Measurements from ENCODE around the gene SH3TC1.

Gene SH3TC1

GRCh38 chr4:8208565-8208964, 9.5 kb downstream of the SH3TC1 start:
- H3K4me3 ChIP-seq (ENCODE audit: low read length, poor library complexity, severe bottlenecking), result no peak overlapping the region
- H4K20me1 ChIP-seq (ENCODE audit: insufficient read depth, low read length, poor library complexity, severe bottlenecking), result peaks cover 4% of the 10 kb centered on the region
- peaks cover 30% of the 10 kb centered on the region for H3K4me1 ChIP-seq (ENCODE audit: insufficient read depth, low read length, poor library complexity, severe bottlenecking)
- H2AFZ ChIP-seq (ENCODE audit: low read length), result no peak overlapping the region
- H3K9me3 ChIP-seq (ENCODE audit: insufficient read depth, low read depth, low read length), result no peaks in the 10 kb centered on the region
- H3K9ac ChIP-seq (ENCODE audit: low read depth, low read length, poor library complexity, severe bottlenecking), result no peak overlapping the region
- no peaks in the 10 kb centered on the region for H3K9me2 ChIP-seq (replicated peaks; ENCODE audit: low read depth, low read length)
- TF ChIP-seq CTCF (conservative IDR thresholded peaks at IDR 0.05; ENCODE audit: low read length), result no peak
- no peak for TF ChIP-seq EZH2phosphoT487 (IDR thresholded peaks at IDR 0.05; ENCODE audit: borderline replicate concordance)
- H3F3A ChIP-seq (ENCODE audit: low read depth), result no peaks in the 10 kb centered on the region
- no peak overlapping the region for H3K4me2 ChIP-seq (ENCODE audit: low read depth, low read length, poor library complexity, severe bottlenecking)
- no peaks in the 10 kb centered on the region for H3K27me3 ChIP-seq (ENCODE audit: insufficient read depth, low read length, poor library complexity, severe bottlenecking)
- H3K79me2 ChIP-seq (ENCODE audit: insufficient read depth, low read length), result peaks cover 32% of the 10 kb centered on the region; the same call in 1 of the 2 replicates
- H3K36me3 ChIP-seq (ENCODE audit: insufficient read depth, low read length), result peaks cover 6% of the 10 kb centered on the region; the same call in 1 of the 2 replicates

GRCh38 chr4:8209181-8209874, 10.2 kb downstream of the SH3TC1 start:
- peaks cover 10% of the 10 kb centered on the region; the same call in 1 of the 2 replicates for H3K36me3 ChIP-seq (ENCODE audit: insufficient read depth, low read length)
- no peaks in the 10 kb centered on the region for H3K27me3 ChIP-seq (ENCODE audit: insufficient read depth, low read length, poor library complexity, severe bottlenecking)
- H3K4me2 ChIP-seq (ENCODE audit: low read depth, low read length, poor library complexity, severe bottlenecking), result no peak overlapping the region
- peaks cover 23% of the 10 kb centered on the region for H3K4me1 ChIP-seq (ENCODE audit: insufficient read depth, low read length, poor library complexity, severe bottlenecking)
- no peak overlapping the region for H2AFZ ChIP-seq (ENCODE audit: low read length)
- no peaks in the 10 kb centered on the region for H3K9me3 ChIP-seq (ENCODE audit: insufficient read depth, low read depth, low read length)
- H3K4me3 ChIP-seq (ENCODE audit: low read length, poor library complexity, severe bottlenecking), result no peak overlapping the region
- no peak for TF ChIP-seq CTCF (conservative IDR thresholded peaks at IDR 0.05; ENCODE audit: low read length)
- no peak for TF ChIP-seq EZH2phosphoT487 (IDR thresholded peaks at IDR 0.05; ENCODE audit: borderline replicate concordance)
- no peaks in the 10 kb centered on the region for H3F3A ChIP-seq (ENCODE audit: low read depth)
- H4K20me1 ChIP-seq (ENCODE audit: insufficient read depth, low read length, poor library complexity, severe bottlenecking), result peaks cover 4% of the 10 kb centered on the region
- no peak overlapping the region for H3K9ac ChIP-seq (ENCODE audit: low read depth, low read length, poor library complexity, severe bottlenecking)
- no peaks in the 10 kb centered on the region for H3K9me2 ChIP-seq (replicated peaks; ENCODE audit: low read depth, low read length)
- peaks cover 25% of the 10 kb centered on the region; the same call in 1 of the 2 replicates for H3K79me2 ChIP-seq (ENCODE audit: insufficient read depth, low read length)

GRCh38 chr4:8210010-8210409, 10.9 kb downstream of the SH3TC1 start:
- no peak overlapping the region for H3K4me2 ChIP-seq (ENCODE audit: low read depth, low read length, poor library complexity, severe bottlenecking)
- no peaks in the 10 kb centered on the region for H3K9me3 ChIP-seq (ENCODE audit: insufficient read depth, low read depth, low read length)
- peaks cover 17% of the 10 kb centered on the region for H3K4me1 ChIP-seq (ENCODE audit: insufficient read depth, low read length, poor library complexity, severe bottlenecking)
- peaks cover 18% of the 10 kb centered on the region; the same call in 1 of the 2 replicates for H3K79me2 ChIP-seq (ENCODE audit: insufficient read depth, low read length)
- peaks cover 17% of the 10 kb centered on the region; the same call in 1 of the 2 replicates for H3K36me3 ChIP-seq (ENCODE audit: insufficient read depth, low read length)
- peaks cover 4% of the 10 kb centered on the region for H4K20me1 ChIP-seq (ENCODE audit: insufficient read depth, low read length, poor library complexity, severe bottlenecking)
- H3F3A ChIP-seq (ENCODE audit: low read depth), result no peaks in the 10 kb centered on the region
- no peak for TF ChIP-seq EZH2phosphoT487 (IDR thresholded peaks at IDR 0.05; ENCODE audit: borderline replicate concordance)
- no peak for TF ChIP-seq CTCF (conservative IDR thresholded peaks at IDR 0.05; ENCODE audit: low read length)
- H3K27me3 ChIP-seq (ENCODE audit: insufficient read depth, low read length, poor library complexity, severe bottlenecking), result no peaks in the 10 kb centered on the region
- H3K9ac ChIP-seq (ENCODE audit: low read depth, low read length, poor library complexity, severe bottlenecking), result no peak overlapping the region
- H3K4me3 ChIP-seq (ENCODE audit: low read length, poor library complexity, severe bottlenecking), result no peak overlapping the region
- H2AFZ ChIP-seq (ENCODE audit: low read length), result no peak overlapping the region
- H3K9me2 ChIP-seq (replicated peaks; ENCODE audit: low read depth, low read length), result no peaks in the 10 kb centered on the region
